PC-9 (cell line): ENCODE results near the gene VEPH1. TPM values are rescaled to one million over a fixed set of nuclear protein-coding genes. Genes with fewer than 3 reads are reported as not detected.

Experiments
- BruUV-seq: library from RNA; stranded (reverse); fragments of 400-500 nt; replicated peaks from 2 replicates; lab custom pipeline; 2021; lab: Mats Ljungman, UMichigan
- CTCF ChIA-PET: fragments of 300-600 bp; sonication (Branson Sonifier 250); formaldehyde crosslinking; loops from one replicate; lab custom pipeline; 2022; ENCODE audit warnings: antibody characterized with exemption; lab: Charles Lee
- POLR2A ChIA-PET: fragments of 300-600 bp; sonication (Branson Sonifier 250); formaldehyde crosslinking; loops from one replicate; lab custom pipeline; 2022; ENCODE audit warnings: antibody characterized with exemption; ENCODE audit not compliant: unreplicated experiment; lab: Charles Lee
- DNase-seq, 2 experiments: peaks; one replicate each; pipeline versions ENCODE4 v3.0.0 to v3.0.0-alpha.2; 2015 to 2022; ENCODE audit warnings: mixed read lengths in 1 of 2
- H2AFZ ChIP-seq: fragments of 200-600 bp; sonication (generic); 2 replicates; pipeline ENCODE4 v1.8.1; 2017; ENCODE audit warnings: antibody characterized with exemption
- H3F3A ChIP-seq: fragments of 200-600 bp; sonication (generic); 2 replicates; pipeline ENCODE4 v1.8.1; 2017; ENCODE audit warnings: antibody characterized with exemption, mild to moderate bottlenecking, low read depth; ENCODE audit not compliant: insufficient read depth
- H3K27ac ChIP-seq: fragments of 200-600 bp; sonication (generic); 2 replicates; pipeline ENCODE4 v1.6.1; 2016; ENCODE audit warnings: mixed run types
- H3K27me3 ChIP-seq: fragments of 200-600 bp; sonication (generic); 2 replicates; pipeline ENCODE4 v1.6.1; 2016; ENCODE audit warnings: low read depth, mixed run types; ENCODE audit not compliant: insufficient read depth
- H3K36me3 ChIP-seq: fragments of 200-600 bp; sonication (generic); 2 replicates; pipeline ENCODE4 v1.6.1; 2016; ENCODE audit warnings: low read depth, mixed run types
- H3K4me1 ChIP-seq: fragments of 200-600 bp; sonication (generic); replicated peaks from 2 replicates; pipeline ENCODE4 v1.6.1; 2016; ENCODE audit warnings: mixed run types; ENCODE audit not compliant: insufficient read depth
- H3K4me2 ChIP-seq: fragments of 200-600 bp; sonication (generic); 2 replicates; pipeline ENCODE4 v1.6.1; 2017; ENCODE audit warnings: mixed run types
- H3K4me3 ChIP-seq: fragments of 200-600 bp; sonication (generic); 2 replicates; pipeline ENCODE4 v1.6.1; 2016; ENCODE audit warnings: mixed run types
- H3K79me2 ChIP-seq: fragments of 200-600 bp; sonication (generic); 2 replicates; pipeline ENCODE4 v1.6.1; 2017; ENCODE audit warnings: low read depth, mixed run types
- H3K9me2 ChIP-seq: fragments of 200-600 bp; sonication (generic); 2 replicates; pipeline ENCODE4 v1.8.1; 2017; ENCODE audit warnings: mild to moderate bottlenecking; ENCODE audit not compliant: insufficient read depth
- H3K9me3 ChIP-seq: fragments of 200-600 bp; sonication (generic); 2 replicates; pipeline ENCODE4 v1.8.1; 2016; ENCODE audit warnings: low read depth; ENCODE audit not compliant: insufficient read depth
- H4K20me1 ChIP-seq: fragments of 200-600 bp; sonication (generic); 2 replicates; pipeline ENCODE4 v1.8.1; 2017; ENCODE audit not compliant: insufficient read depth
- CTCF ChIP-seq: fragments of 200-600 bp; sonication (generic); conservative IDR thresholded peaks from 2 replicates; pipeline ENCODE4 v1.6.1; 2017; ENCODE audit warnings: mixed run types, antibody characterized with exemption, mild to moderate bottlenecking, moderate library complexity
- EZH2 ChIP-seq: fragments of 200-600 bp; sonication (generic); IDR thresholded peaks from 2 replicates; pipeline ENCODE4 v1.8.0; 2017; ENCODE audit warnings: antibody characterized with exemption, low read depth
- intact Hi-C: fragments of 100-400 bp; cut with micrococcal nuclease; formaldehyde crosslinking; loops from one replicate; pipeline ENCODE4 v1.10.0; 2022; ENCODE audit not compliant: unreplicated experiment
- total RNA-seq: library from RNA; stranded (reverse); gene quantifications from 2 replicates; pipeline ENCODE4 v1.2.3, GENCODE V29; 2021

VEPH1 gene
- total RNA-seq, 1 experiment from 2014 or later = 4.0 TPM

- BruUV-seq = no TSS peak
- no peak overlapping the region for H3K27ac ChIP-seq
- no peaks in the 10 kb centered on the region for H3F3A ChIP-seq
- no peaks in the 10 kb centered on the region; the same call in 1 of the 2 replicates for H3K9me3 ChIP-seq
- no peaks in the 10 kb centered on the region for H3K36me3 ChIP-seq
- 0 out of 2 replicates have a peak, but pooled peaks cover 5% of the 10 kb centered on the region for H3K4me1 ChIP-seq
- ChIA-PET POLR2A (no interaction called here), CTCF (no interaction called here)
- DNase-seq = no peak
- no peaks in the 10 kb centered on the region for H3K27me3 ChIP-seq
- H4K20me1 ChIP-seq = no peaks in the 10 kb centered on the region
- no peak overlapping the region for H3K4me2 ChIP-seq
- intact Hi-C loops = no loop called here
- no peak overlapping the region for H3K4me3 ChIP-seq
- H3K79me2 ChIP-seq = no peaks in the 10 kb centered on the region
- 0 out of 2 replicates have a peak, but pooled peaks cover 6% of the 10 kb centered on the region for H3K9me2 ChIP-seq
- 0 out of 2 replicates have a peak overlapping the region, but pooled peaks have one; percentile 45 for H2AFZ ChIP-seq
- TF ChIP-seq EZH2 = no peak
- TF ChIP-seq CTCF = no peak
These were observed 43.0 kb downstream of the VEPH1 start for GRCh38 chr3:157460253-157460652.

DNA sequence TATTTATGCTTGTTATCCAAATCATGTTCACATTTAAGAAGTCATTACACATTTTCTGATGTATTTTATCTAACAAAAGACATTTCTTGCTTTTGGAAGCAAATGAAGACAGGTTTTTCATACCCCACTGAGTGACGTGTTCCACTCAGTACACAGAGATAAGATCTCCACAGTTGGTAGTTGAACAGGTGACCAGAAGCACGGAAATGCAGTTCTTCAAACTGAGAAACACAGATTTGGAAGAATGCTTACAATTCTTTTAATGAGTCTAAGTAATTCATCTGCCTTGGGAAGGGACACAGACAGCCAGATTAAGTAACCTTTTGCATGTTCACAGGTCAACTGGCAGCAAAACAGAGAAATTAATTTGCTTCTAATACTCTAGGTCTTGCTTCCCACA, 43.5 kb downstream of the VEPH1 start:
- Histone ChIP-seq H2AFZ (0 out of 2 replicates have a peak overlapping the region, but pooled peaks have one; percentile 45), H3K79me2 (no peaks in the 10 kb centered on the region), H3K4me2 (no peak overlapping the region), H3K4me3 (no peak overlapping the region), H3K9me2 (0 out of 2 replicates have a peak, but pooled peaks cover 6% of the 10 kb centered on the region), H3F3A (no peaks in the 10 kb centered on the region), H3K9me3 (no peaks in the 10 kb centered on the region; the same call in 1 of the 2 replicates), H3K36me3 (no peaks in the 10 kb centered on the region), H4K20me1 (no peaks in the 10 kb centered on the region), H3K27me3 (no peaks in the 10 kb centered on the region), H3K27ac (no peak overlapping the region), H3K4me1 (0 out of 2 replicates have a peak, but pooled peaks cover 5% of the 10 kb centered on the region)
- no TSS peak for BruUV-seq
- DNase-seq = no peak
- intact Hi-C loops = no loop called here
- no peak for TF ChIP-seq CTCF
- TF ChIP-seq EZH2 = no peak
- ChIA-PET POLR2A (no interaction called here), CTCF (no interaction called here)

DNA sequence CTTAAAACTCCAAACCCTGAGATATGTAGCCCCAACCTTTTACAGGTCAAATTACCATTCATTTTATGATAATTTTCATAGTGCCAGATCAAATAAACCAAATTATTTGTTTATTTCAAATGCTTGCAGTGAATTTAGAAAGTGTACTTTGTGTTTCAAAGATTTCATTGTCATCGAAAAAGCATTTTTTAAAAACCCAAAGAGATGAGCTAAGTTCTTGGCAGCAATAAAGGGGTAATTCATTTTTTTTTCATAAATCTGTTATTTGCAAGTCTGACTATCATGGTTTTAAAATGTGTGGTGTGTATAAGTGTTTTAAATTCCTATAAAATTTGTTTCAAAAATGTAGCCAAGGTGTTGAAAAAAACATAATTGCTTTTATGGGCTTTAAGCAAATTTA, 49.4 kb downstream of the VEPH1 start:
- Histone ChIP-seq H3K4me1 (no peaks in the 10 kb centered on the region), H3K9me3 (no peaks in the 10 kb centered on the region), H3K36me3 (no peaks in the 10 kb centered on the region), H3K4me2 (no peak overlapping the region), H4K20me1 (no peaks in the 10 kb centered on the region), H3K27ac (no peak overlapping the region), H3K79me2 (no peaks in the 10 kb centered on the region), H3K27me3 (no peaks in the 10 kb centered on the region), H3K9me2 (0 out of 2 replicates have a peak, but pooled peaks cover 6% of the 10 kb centered on the region), H3F3A (no peaks in the 10 kb centered on the region), H3K4me3 (no peak overlapping the region), H2AFZ (no peak overlapping the region)
- no peak for TF ChIP-seq EZH2
- TF ChIP-seq CTCF = no peak
- BruUV-seq = no TSS peak
- DNase-seq = no peak
- CTCF ChIA-PET = no interaction called here
- POLR2A ChIA-PET = interaction anchor here (0.7 kb wide), 1 partner anchor 44 kb away, joined by 22 read pairs; no protein-coding TSS in a partner anchor
- intact Hi-C loops = no loop called here
